ENCODE measurements around the gene ANKRD24.

DNA sequence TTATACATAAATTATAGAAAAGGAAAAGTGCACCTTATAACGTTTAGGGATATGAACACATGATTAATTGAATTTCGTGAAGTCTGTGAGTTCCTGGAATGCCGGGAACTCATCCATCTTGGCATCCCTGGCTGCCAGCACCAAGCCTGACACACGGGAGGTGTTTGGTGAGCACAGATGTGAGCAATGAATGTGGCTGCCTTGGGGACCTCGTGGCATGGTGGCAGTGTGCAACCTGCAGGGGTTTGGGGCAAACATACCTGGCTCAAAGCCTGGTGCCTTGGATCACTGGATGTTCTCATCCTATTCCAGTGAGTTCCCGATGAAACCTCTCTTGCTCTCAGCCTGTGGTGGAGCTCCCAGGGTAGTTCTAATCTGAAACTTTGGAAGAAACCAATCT, 48.1 kb upstream of the ANKRD24 start:
- TF ChIP-seq CTCF (IDR thresholded peaks at IDR 0.05; ENCODE audit: extremely low read depth in 1 of 2, insufficient read depth in 1 of 2, low read depth in 1 of 2, low read length in 2 of 2) (no peak), POLR2A (IDR thresholded peaks at IDR 0.05; ENCODE audit: low read depth, low read length) (no peak), POLR2AphosphoS5 (IDR thresholded peaks at IDR 0.05; ENCODE audit: insufficient read depth, low read depth, low read length) (no peak), GATA2 (IDR thresholded peaks at IDR 0.05; ENCODE audit: insufficient read depth, insufficient read length, low read depth, low read length) (no peak), EZH2 (IDR thresholded peaks at IDR 0.05; ENCODE audit: borderline replicate concordance, low read depth, low read length, severe bottlenecking) (no peak), FOS (IDR thresholded peaks at IDR 0.05; ENCODE audit: borderline replicate concordance, insufficient read depth, low read length) (no peak), JUN (IDR thresholded peaks at IDR 0.05; ENCODE audit: borderline replicate concordance, insufficient read depth, insufficient read length, low read depth) (no peak)
